Kidney glomerular epithelial cell (primary cell): ENCODE measurements around the gene PLAC8L1.

ENCODE experiments used
- DNase-seq: peaks from one replicate; lab custom pipeline; 2025; lab: John Stamatoyannopoulos, UW

Gene PLAC8L1

DNA sequence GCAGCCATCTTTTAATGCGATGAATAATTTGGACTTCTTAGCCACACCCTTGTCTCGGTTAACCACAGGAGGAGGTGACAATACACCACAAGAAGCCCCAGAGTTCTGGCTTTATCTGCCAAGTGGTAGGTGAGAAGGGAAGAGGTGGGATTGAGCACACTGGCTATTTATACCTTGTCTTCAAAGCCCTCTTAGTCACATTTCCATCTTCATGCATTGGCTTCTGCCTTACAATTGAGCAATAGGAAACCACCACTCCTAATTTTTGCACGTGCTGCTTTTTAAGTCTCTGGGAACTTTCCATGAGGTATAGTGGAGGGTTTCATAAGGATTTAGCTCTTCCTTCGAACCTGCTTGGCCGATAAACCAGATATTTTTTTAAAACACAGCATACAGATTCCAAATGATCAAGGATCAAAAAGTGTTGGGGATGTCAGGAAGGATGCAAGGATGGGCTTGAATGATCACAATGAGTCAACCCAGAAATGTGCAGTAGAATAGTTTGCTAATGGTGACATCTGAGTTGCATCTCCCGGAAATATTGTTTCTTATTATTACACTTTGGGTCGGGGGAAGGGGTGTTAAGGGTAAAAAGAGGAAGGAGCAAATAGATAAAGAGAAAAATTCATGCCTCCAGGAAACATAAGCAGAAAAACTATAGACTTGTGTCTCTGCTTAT, 25.5 kb downstream of the PLAC8L1 start:
- DNase-seq = no peak

- no peak for DNase-seq
These were observed 26.8 kb downstream of the PLAC8L1 start for GRCh38 chr5:146078566-146078965.

- DNase-seq = no peak
These were observed 28.9 kb downstream of the PLAC8L1 start for GRCh38 chr5:146076455-146076854.

DNA sequence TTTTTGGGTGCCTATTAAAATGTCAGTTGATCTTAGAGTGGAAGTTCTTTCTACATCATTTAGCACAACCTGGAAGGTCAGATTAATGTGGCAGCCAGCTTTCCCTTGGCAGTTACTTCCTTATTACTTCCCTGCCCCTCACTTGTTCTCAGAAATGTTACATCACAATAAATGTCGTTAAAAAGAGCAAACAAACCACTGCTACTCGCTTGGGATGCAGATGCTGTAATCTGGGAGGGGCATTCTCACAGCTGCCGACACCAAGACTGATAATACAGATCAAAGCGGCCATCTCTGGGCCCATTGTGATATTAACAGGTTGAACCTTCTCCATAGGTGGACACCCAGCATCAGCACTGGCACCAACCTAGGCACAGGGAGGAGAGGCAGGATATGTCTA, 29.3 kb downstream of the PLAC8L1 start:
- no peak for DNase-seq

DNA sequence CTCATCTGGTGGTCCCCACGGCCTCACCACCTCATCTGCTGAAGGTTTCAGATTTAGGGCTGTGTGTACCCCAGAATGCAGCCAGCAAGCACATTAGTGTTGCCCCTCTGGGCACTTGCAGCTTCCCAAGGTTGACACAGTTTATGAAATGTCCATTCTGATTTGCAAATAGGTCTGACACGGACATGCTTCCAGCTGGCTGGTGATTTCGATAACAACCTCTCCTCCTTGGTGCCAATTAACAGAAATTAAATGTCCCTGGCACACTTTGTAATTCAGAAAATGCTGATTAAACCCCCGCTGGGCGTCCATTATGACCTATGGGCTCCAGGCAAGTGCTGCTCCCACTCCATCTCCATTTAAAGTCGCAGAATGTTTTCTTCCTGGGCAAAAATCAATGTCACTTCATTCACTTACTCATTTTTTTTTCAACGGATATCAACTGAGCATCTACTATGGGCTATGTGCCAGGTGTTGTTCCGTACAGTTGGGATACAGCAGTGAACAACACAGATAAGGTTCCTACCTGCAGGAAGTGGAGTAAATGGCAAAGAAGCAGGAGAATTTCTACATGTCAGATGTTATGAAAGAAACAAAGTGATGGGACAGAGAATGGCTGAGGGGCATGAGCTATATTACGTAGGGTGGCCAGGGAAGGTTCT, 32.0 kb downstream of the PLAC8L1 start:
- DNase-seq = no peak

DNA sequence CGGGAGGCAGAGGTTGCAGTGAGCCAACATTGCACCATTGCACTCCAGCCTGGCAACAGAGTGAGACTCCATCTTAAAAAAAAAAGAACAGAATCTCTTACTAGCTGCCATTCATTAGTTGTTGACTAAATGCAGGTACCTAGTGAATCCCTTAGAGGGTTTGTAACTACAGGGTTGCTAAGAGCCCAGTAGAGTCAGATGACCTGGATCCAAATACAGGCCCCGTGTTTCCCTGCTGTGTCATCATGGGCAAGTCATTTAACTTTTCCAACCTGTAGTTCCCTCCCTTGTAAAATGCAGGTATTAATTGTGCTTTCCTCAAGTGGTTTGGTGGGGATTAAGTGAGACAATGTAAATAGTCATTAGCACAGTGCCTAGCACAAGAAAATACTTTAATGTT, 32.8 kb downstream of the PLAC8L1 start:
- DNase-seq = no peak

- DNase-seq = no peak
These were observed 34.2 kb downstream of the PLAC8L1 start for GRCh38 chr5:146071171-146071570.

GRCh38 chr5:146070746-146071145, 34.6 kb downstream of the PLAC8L1 start:
- no peak for DNase-seq

- no peak for DNase-seq
These were observed 35.6 kb downstream of the PLAC8L1 start for GRCh38 chr5:146069780-146070099.

- DNase-seq = no peak
These were observed 36.2 kb downstream of the PLAC8L1 start for GRCh38 chr5:146068977-146069779.

DNA sequence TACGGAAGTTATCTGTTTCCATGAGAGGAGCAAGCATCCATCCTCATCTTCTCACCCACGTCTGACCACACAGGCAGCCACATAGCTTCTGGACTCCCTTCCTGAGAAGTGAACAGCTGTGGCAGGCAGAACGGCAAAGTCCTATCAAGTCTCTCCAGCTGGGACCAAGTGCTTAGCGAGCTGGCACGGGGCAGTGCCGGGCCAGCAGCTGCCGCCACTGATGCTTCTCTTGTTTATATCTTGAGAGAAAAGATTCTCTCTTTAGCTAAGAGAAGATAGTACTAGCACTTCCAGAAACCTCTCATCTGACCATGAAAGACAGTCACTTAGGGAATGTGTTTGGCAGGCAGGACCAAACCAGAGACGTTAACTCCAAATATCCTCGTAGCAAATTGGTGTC, 37.2 kb downstream of the PLAC8L1 start:
- DNase-seq = no peak

DNA sequence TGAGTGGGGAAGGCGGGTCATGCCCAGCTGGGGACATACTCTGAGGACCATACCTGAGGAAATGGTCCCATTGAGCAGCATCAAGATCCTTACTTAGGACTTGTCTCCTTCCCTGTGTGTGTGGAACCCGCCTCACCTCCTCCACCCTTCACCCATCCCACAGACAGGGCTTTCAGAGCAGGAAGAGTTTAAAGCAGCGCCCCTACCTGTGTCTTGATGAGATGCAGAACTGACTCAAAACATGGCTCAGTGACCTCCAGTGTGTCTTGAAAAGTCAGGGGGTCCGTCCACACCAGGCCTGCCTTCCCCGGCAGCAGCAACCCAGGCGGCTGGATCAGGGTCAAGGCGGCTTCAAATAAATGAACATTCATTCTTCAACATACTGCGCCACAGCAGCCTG, 38.4 kb downstream of the PLAC8L1 start:
- DNase-seq = no peak

GRCh38 chr5:146060221-146060585, 45.2 kb downstream of the PLAC8L1 start:
- DNase-seq = no peak

DNA sequence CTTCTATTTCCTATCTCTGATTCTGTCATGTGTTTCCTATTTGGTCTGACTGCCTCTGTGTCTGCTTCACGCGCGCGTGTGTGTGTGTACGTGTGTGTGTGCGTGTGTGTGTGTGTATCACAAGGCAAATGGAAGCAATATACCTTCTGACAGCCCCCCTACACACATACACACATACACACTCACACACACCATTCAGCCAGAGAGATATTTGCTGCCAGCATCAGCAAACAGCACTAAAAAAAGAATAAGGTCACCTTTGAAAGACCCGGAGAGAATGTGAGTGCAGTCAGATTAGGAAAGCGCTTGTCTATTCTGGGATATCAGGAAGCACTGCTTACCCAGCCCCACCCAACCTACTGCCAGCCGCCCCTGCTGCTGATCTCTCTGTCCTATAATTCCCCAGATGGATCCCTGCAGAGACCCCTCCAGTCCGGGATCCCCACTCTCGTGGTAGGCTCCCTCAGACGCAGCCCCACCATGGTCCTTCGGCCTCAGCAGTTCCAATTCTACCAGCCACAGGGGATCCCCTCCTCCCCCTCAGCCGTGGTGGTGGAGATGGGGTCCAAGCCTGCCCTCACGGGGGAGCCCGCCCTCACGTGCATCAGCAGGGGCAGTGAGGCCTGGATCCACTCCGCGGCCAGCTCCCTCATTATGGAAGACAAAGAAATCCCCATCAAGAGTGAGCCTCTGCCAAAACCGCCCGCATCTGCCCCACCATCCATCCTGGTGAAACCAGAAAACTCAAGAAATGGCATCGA, 45.7 kb downstream of the PLAC8L1 start:
- DNase-seq = no peak

GRCh38 chr5:146055432-146055831, 49.9 kb downstream of the PLAC8L1 start:
- no peak for DNase-seq

DNA sequence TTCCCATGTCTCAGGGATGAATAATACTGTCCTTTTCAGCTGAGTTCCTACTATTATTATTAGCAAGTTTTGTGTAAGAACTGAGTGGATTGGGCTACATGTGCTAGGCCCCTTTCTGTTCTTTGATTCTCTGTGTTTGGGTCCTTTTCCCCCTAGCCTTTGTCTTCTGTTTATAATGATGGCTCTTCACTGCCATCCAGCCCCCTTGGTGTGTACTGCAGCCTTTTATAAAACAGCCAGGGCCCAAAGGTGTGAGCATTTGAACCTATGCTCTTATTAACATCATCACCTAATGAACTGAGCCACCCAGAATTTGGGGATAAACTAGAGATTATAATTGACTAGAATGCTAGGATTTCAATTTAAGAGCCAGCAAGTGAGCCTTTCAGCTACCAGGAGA, 52.6 kb downstream of the PLAC8L1 start:
- no peak for DNase-seq

DNA sequence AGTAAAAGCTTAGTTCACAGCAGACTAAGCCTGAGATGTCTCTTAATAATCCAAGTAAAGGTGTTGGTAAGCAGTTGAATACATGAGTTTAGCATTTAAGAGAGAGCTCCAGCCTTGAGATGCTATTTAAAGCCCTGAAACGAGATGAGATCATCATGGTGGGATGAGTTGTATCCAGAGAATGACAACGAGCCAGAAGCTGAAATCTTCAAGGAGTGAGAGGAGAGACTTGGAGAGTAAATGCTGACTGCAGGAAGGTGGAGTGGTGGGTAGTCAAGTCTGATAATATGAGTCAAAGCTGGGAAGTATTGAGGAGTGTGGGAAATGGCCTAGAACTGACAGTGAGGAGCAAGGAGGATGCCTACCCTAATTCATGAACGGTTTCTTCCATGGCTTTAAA, 53.7 kb downstream of the PLAC8L1 start:
- peak; percentile 43 for DNase-seq

DNA sequence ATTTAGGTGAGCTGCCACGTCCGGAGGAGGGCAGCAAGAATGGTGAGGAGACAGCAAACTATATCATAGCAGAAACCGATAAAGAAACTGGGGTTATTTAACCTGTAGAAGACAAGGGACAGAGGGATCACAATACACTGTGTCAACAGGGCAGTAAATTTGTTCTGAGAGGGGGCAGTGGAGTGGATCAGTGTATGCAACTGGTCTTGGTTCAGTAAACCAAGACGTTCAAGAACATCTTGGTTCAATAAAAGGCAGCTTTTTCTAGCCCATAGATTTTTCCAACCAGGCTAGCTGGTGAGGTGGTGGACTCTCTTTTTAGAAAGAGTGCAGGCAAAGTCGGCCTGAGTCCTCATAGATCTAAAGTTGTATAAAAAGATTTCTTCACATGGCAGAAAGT, 55.3 kb downstream of the PLAC8L1 start:
- DNase-seq = no peak

DNA sequence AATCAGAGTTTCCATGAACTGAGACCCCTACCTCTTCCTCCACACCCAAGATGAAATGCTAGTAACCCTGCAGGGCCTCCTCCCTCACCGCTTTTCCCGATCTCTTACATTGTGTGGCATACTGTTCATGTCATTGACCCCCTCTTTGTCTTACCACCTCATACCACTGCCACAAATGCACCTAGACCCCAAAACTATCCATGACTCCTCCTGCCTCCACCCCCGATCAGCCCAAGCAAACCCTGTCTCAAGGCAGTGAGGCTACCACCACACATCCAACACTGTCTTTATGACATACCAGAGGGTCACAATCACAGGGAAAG, 55.7 kb downstream of the PLAC8L1 start:
- DNase-seq = no peak

DNA sequence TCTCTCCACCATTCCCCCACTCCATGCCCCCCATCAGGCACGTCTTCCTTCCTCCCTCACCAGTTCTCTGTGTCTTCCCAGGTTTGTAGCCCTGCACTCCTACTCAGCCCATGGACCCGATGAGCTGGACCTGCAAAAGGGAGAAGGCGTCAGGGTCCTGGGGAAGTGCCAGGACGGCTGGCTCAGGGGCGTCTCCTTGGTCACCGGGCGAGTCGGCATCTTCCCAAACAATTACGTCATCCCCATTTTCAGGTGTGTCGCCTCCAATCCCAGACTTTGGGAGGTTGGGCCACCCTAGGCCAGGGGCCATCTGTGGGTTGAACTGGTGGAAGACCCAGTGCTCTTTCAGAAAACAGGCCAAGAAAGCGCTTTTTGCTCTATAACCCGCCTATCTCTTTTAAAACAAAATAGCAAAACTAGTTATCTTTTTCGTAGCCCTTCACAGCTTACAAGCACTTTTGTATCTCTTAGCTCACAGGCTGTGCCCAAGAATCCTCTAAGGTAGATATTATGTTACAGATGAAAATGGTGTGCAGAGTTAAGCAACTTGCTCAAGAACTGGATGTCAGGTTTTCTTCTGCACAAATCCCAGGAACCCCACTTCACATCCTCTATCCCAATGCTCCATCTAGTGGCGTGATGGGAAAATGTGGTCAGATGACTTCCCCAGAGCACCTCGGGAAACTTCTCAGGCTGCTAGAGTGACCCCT, 56.2 kb downstream of the PLAC8L1 start:
- peak; percentile 57 for DNase-seq

- peak; percentile 51 for DNase-seq
These were observed 58.0 kb downstream of the PLAC8L1 start for GRCh38 chr5:146047396-146047795.

DNA sequence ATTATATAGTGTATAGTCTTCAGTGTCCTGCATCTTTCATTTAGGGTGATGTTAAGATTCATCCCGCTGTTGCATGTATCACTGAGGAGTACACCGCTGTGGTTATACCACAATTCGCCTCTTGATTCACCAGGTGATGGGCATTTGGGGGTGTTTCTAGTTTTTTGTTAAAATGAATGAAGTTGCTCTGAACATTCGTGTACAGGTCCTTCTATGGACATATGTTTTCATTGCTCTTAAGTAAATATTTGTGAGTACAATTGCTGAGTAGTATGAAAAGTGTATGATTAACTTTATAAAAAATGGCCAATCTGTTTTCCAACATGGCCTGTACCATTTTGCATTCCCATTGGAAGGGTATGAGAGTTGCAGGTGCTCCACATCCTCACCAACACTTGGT, 61.7 kb downstream of the PLAC8L1 start:
- no peak for DNase-seq
